GM12864 (cell line): ENCODE data around the gene RFT1.

Experiments used
- DNase-seq: peaks from one replicate; pipeline ENCODE4 v3.0.0-alpha.2; 2011; ENCODE audit warnings: low read depth
- H3K4me3 ChIP-seq: 2 replicates; pipeline ENCODE4 v1.5.1; 2011; ENCODE audit warnings: mild to moderate bottlenecking, low read depth, low read length, control low read depth
- CTCF ChIP-seq: IDR thresholded peaks from 2 replicates; pipeline ENCODE4 v1.5.1; 2011; ENCODE audit warnings: low read depth, mild to moderate bottlenecking, moderate library complexity, low read length, control low read depth, inconsistent platforms; ENCODE audit errors: missing control alignments

RFT1 gene

GRCh38 chr3:53046171-53047170 is 83.8 kb downstream of the RFT1 start:
- peak; percentile 55 for TF ChIP-seq CTCF
- DNase-seq: no peak
- peak overlapping the region; percentile 75 for H3K4me3 ChIP-seq

DNA sequence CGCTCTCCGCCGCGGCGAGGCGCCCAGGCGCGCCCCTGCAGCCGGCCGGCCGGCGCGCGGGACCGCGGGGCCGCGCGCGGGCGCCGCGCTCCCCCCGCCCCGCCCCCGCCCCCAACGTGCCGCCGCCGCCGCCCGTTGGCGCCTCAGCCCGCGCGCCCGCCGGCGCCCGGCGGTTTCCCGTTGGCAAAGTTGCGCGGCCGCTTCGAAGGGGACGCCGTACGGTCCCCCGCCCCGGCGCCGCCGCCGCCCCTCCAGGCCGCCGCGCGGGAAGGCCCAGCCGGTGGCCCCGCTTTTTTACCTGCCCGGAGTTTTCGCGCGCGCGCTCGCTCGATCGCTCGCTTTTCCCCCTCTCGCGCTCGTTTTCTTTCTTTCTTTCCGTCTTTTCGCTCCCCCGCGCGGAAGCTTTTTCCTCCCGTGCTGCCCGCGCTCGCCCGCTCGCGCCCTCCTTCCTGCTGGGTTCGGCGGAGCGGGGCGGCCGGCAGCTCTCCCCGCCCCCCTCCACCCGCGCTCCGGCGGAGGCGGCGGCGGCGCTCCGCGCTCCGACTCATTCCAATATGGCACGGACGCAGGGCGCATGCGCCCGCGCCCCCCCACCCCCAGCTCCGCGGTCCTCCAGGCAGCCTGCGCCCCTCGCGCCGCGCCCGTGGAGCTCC is 84.6 kb downstream of the RFT1 start, which contains the start of gene SFMBT1:
SFMBT1 (minus strand) TSS at position 556 of the 653 bp plus-strand sequence. CDS start 76,945 bp downstream, outside the sequence.
- TF ChIP-seq CTCF: no peak
- peak within 1 kb of the TSS; percentile 75 for H3K4me3 ChIP-seq
- DNase-seq: no peak

DNA sequence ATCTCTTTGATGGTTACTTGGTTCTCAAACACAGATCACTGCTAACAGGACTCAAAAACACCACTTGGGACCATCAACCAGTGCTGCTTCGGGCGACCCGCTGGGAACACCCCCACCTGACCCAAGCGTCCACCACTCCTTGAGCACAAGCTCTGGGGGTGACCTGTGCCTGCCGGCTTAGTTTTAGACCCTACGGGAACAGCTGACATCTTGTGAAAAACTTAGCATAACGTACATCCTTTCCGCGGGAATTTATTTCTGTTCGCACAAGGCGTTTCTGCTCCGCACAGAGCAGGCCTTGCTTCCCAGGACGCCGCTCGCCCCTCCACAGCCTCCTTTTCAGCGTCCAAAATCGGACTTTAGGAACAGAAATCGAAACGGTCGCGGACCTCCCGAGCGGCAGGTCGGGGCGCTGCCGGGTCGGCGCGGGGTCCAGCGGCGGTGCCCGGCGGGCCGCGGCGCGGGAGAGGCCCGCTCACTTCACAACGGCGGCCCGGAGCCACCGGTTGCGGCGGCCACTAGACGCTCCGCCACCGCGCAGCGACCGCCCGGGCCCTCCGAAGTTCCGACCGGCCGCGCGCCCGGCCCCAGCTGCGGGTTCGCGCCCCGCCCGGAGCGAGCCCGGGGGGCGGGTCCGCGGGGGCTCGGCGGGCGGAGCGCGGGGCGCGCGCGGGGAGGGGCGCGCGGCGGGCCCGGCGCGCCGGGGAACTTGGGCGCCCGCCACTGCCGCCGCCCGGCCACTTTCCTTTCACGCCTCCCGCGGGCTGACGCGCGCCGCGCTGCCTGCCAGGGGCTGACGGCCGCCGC is 85.3 kb downstream of the RFT1 start:
- no peak for DNase-seq
- H3K4me3 ChIP-seq: peak overlapping the region; percentile 75
- TF ChIP-seq CTCF: no peak

GRCh38 chr3:53044371-53044710 is 85.9 kb downstream of the RFT1 start:
- DNase-seq: no peak
- peak overlapping the region; percentile 75 for H3K4me3 ChIP-seq
- no peak for TF ChIP-seq CTCF

DNA sequence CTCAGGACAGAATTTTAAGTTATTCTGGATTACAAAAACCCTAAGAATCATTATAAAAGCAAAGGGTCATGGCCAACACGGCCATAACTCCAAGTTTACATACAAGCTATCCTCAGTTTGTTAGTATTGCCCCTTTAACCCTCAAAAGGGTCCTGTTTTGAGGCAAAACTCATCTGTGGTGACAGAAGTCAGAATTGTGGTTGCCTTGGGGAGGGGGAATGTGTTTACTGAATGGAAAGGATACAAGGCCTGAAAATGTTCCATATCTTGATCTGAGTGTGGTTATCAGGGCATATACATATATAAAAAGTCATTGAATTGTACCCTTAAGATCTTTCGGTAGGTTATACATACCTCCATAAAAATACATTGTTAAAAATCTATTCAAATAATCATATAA is 86.5 kb downstream of the RFT1 start:
- TF ChIP-seq CTCF: no peak
- no peak for DNase-seq
- H3K4me3 ChIP-seq: no peak overlapping the region; the same call in 1 of the 2 replicates

GRCh38 chr3:53042651-53043050 is 87.6 kb downstream of the RFT1 start:
- no peak for TF ChIP-seq CTCF
- DNase-seq: no peak
- no peak overlapping the region for H3K4me3 ChIP-seq
